Esophagus squamous epithelium (tissue), 5 donors: ENCODE data around the gene XCL2. TPM values are rescaled to one million over a fixed set of nuclear protein-coding genes. Genes with fewer than 3 reads are reported as not detected.

Source experiments
- DNase-seq: peaks from one replicate; lab custom pipeline; 2025; lab: John Stamatoyannopoulos, UW
- H3K27ac ChIP-seq, 4 donors: fragments of 200-600 bp; sonication (generic); one replicate each; pipeline ENCODE4 v1.5.1; 2016 to 2019; ENCODE audit warnings: mild to moderate bottlenecking in 1 of 4
- H3K27me3 ChIP-seq, 4 donors: fragments of 200-600 bp; sonication (generic); 1 replicate in 3 of 4; 2 replicates in 1 of 4; pipeline versions ENCODE4 v1.5.1 to v1.6.0; 2017 to 2021; ENCODE audit warnings: antibody characterized with exemption in 1 of 4
- H3K36me3 ChIP-seq, 3 donors: fragments of 200-600 bp; sonication (generic); one replicate each; pipeline ENCODE4 v1.5.1; 2016 to 2019
- H3K4me1 ChIP-seq, 3 donors: fragments of 200-600 bp; sonication (generic); one replicate each; pipeline ENCODE4 v1.5.1; 2017 to 2019
- H3K4me3 ChIP-seq, 4 donors: fragments of 200-600 bp; sonication (generic); 1 replicate in 3 of 4; 2 replicates in 1 of 4; pipeline ENCODE4 v1.5.1; 2016 to 2019; ENCODE audit warnings: mild to moderate bottlenecking in 2 of 4, moderate library complexity in 1 of 4
- H3K9me3 ChIP-seq, 3 donors: fragments of 200-600 bp; sonication (generic); one replicate each; pipeline ENCODE4 v1.5.1; 2016 to 2019
- CTCF ChIP-seq, 6 experiments: fragments of 450-650 bp in 4 of 6; fragments of 200-600 bp in 2 of 6; sonication (generic) in 2 of 6; IDR thresholded peaks; one replicate each; pipeline ENCODE4 v1.5.1; 2016 to 2019; ENCODE audit warnings: antibody characterized with exemption in 6 of 6, mild to moderate bottlenecking in 4 of 6, moderate library complexity in 4 of 6
- POLR2A ChIP-seq, 4 donors: fragments of 450-650 bp; IDR thresholded peaks; one replicate each; pipeline ENCODE4 v1.6.1; 2017; ENCODE audit warnings: antibody characterized with exemption in 4 of 4, mild to moderate bottlenecking in 4 of 4, moderate library complexity in 3 of 4
- WGBS, 2 donors: methylation state at CpG; one replicate each; pipeline ENCODE4 v1.1.5; 2018; 5-methylcytosine and 5-hydroxymethylcytosine counted together
- intact Hi-C: fragments of 100-400 bp; cut with DNase I; formaldehyde crosslinking; loops from one replicate; pipeline ENCODE4 v1.15.0; 2022
- total RNA-seq, 4 donors: library from RNA; depleted of rRNA; stranded (reverse); fragments of >200 nt; gene quantifications; one replicate each; pipeline ENCODE4 v1.1.0, GENCODE V29; 2016
- donor health status: DM: yes; HTN: yes; CAD: no.

XCL2 gene
- total RNA-seq, 4 donors from 2014 or later: 1.7 to 3.2 TPM; not detected in 2

GRCh38 chr1:168520052-168520751 lies 23.6 kb downstream of the XCL2 start:
- H3K27ac ChIP-seq: no peak overlapping the region
- H3K4me1 ChIP-seq: no peaks in the 10 kb centered on the region
- DNase-seq: no peak
- peaks cover 0 to 8% (median 3%) of the 10 kb centered on the region in 3 donors for H3K9me3 ChIP-seq
- intact Hi-C loops: no loop called here
- peaks cover 0 to 9% (median 0%) of the 10 kb centered on the region in 4 donors for H3K27me3 ChIP-seq
- WGBS, 2 donors: 43 to 44% methylated on average over 5 to 6 of the region's 6 CpGs
- no peak overlapping the region for H3K4me3 ChIP-seq
- TF ChIP-seq POLR2A (IDR thresholded peaks at IDR 0.05): no peak
- TF ChIP-seq CTCF (IDR thresholded peaks at IDR 0.05): no peak
- H3K36me3 ChIP-seq: no peaks in the 10 kb centered on the region

GRCh38 chr1:168518813-168519212 lies 25.0 kb downstream of the XCL2 start:
- H3K27ac ChIP-seq: no peak overlapping the region
- H3K27me3 ChIP-seq: peaks cover 0 to 9% (median 0%) of the 10 kb centered on the region in 4 donors
- 76 to 78% methylated on average over 1 of the region's 1 CpG for WGBS, 2 donors
- H3K4me3 ChIP-seq: no peak overlapping the region
- DNase-seq: no peak
- intact Hi-C loops: no loop called here
- H3K9me3 ChIP-seq: peaks cover 0 to 3% (median 2%) of the 10 kb centered on the region in 3 donors
- TF ChIP-seq POLR2A (IDR thresholded peaks at IDR 0.05): no peak
- TF ChIP-seq CTCF (IDR thresholded peaks at IDR 0.05): no peak
- no peaks in the 10 kb centered on the region for H3K36me3 ChIP-seq
- H3K4me1 ChIP-seq: peaks cover 0 to 9% (median 0%) of the 10 kb centered on the region in 3 donors

- Histone ChIP-seq H3K27me3 (peaks cover 0 to 9% (median 0%) of the 10 kb centered on the region in 4 donors), H3K4me3 (no peak overlapping the region), H3K4me1 (peaks cover 0 to 12% (median 0%) of the 10 kb centered on the region in 3 donors), H3K9me3 (no peaks in the 10 kb centered on the region), H3K36me3 (no peaks in the 10 kb centered on the region), H3K27ac (no peak overlapping the region)
- intact Hi-C loops: no loop called here
- TF ChIP-seq CTCF (IDR thresholded peaks at IDR 0.05): no peak
- TF ChIP-seq POLR2A (IDR thresholded peaks at IDR 0.05): no peak
- 74 to 80% methylated on average over 4 of the region's 4 CpGs for WGBS, 2 donors
- no peak for DNase-seq
Measured at GRCh38 chr1:168518201-168518689, 25.6 kb downstream of the XCL2 start.

GRCh38 chr1:168514455-168514854 lies 29.3 kb downstream of the XCL2 start:
- intact Hi-C loops: no loop called here
- Histone ChIP-seq H3K4me3 (no peak overlapping the region), H3K9me3 (no peaks in the 10 kb centered on the region), H3K27ac (peak overlapping the region in 1 of 4 donors; percentile 58), H3K4me1 (peaks cover 0 to 12% (median 0%) of the 10 kb centered on the region in 3 donors), H3K36me3 (no peaks in the 10 kb centered on the region), H3K27me3 (no peaks in the 10 kb centered on the region)
- TF ChIP-seq CTCF (IDR thresholded peaks at IDR 0.05): no peak
- TF ChIP-seq POLR2A (IDR thresholded peaks at IDR 0.05): no peak
- DNase-seq: no peak
- WGBS, 2 donors: 79 to 86% methylated on average over 2 of the region's 2 CpGs

GRCh38 chr1:168513656-168514404 lies 30.0 kb downstream of the XCL2 start:
- Histone ChIP-seq H3K4me3 (no peak overlapping the region), H3K9me3 (no peaks in the 10 kb centered on the region), H3K27me3 (no peaks in the 10 kb centered on the region), H3K4me1 (peaks cover 0 to 12% (median 0%) of the 10 kb centered on the region in 3 donors), H3K36me3 (no peaks in the 10 kb centered on the region), H3K27ac (peak overlapping the region in 1 of 4 donors; percentile 58)
- no peak for DNase-seq
- intact Hi-C loops: no loop called here
- 60 to 67% methylated on average over 9 of the region's 9 CpGs for WGBS, 2 donors
- no peak for TF ChIP-seq CTCF (IDR thresholded peaks at IDR 0.05)
- no peak for TF ChIP-seq POLR2A (IDR thresholded peaks at IDR 0.05)
